ENCODE data around the gene COMT. TPM values are rescaled to one million over a fixed set of nuclear protein-coding genes. Genes with fewer than 3 reads are reported as not detected.

Gene COMT
- total RNA-seq, 4 donors from 2014 or later, result 154 to 255 (median 223) TPM

GRCh38 chr22:19900707-19901436 is 40.7 kb upstream of the COMT start:
- TF ChIP-seq POLR2A (IDR thresholded peaks at IDR 0.05), result no peak
- TF ChIP-seq CTCF (IDR thresholded peaks at IDR 0.05 in 4 of 5, conservative IDR thresholded peaks at IDR 0.05 in 1 of 5), result no peak
- no peaks in the 10 kb centered on the region for H3K27me3 ChIP-seq
- in situ Hi-C loops (cut with MboI; ENCODE audit: low sequenced_read_pairs in 4 of 4) (no loop called here), intact Hi-C loops (cut with DNase I; ENCODE audit: low total_unique reads) (no loop called here)
- DNase-seq, result no peak
- H3K27ac ChIP-seq, result no peak overlapping the region
- no peaks in the 10 kb centered on the region for H3K9me3 ChIP-seq
- H3K4me3 ChIP-seq, result no peak overlapping the region
- H3K36me3 ChIP-seq, result peaks cover 0 to 8% of the 10 kb centered on the region in 2 donors
- no peaks in the 10 kb centered on the region for H3K4me1 ChIP-seq
- no peak for ATAC-seq

- Histone ChIP-seq H3K27ac (no peak overlapping the region), H3K4me3 (no peak overlapping the region), H3K4me1 (no peaks in the 10 kb centered on the region), H3K36me3 (peaks cover 0 to 8% of the 10 kb centered on the region in 2 donors), H3K9me3 (no peaks in the 10 kb centered on the region), H3K27me3 (no peaks in the 10 kb centered on the region)
- no peak for DNase-seq
- TF ChIP-seq CTCF (IDR thresholded peaks at IDR 0.05 in 4 of 5, conservative IDR thresholded peaks at IDR 0.05 in 1 of 5) (no peak), POLR2A (IDR thresholded peaks at IDR 0.05) (no peak)
- in situ Hi-C loops (cut with MboI; ENCODE audit: low sequenced_read_pairs in 4 of 4), result no loop called here
- intact Hi-C loops (cut with DNase I; ENCODE audit: low total_unique reads), result no loop called here
- ATAC-seq, result no peak
Measured at GRCh38 chr22:19901577-19902244, 39.9 kb upstream of the COMT start.

- TF ChIP-seq POLR2A (IDR thresholded peaks at IDR 0.05) (no peak), CTCF (IDR thresholded peaks at IDR 0.05 in 4 of 5, conservative IDR thresholded peaks at IDR 0.05 in 1 of 5) (no peak)
- no peak overlapping the region for H3K27ac ChIP-seq
- no peak overlapping the region for H3K4me3 ChIP-seq
- no peaks in the 10 kb centered on the region for H3K27me3 ChIP-seq
- DNase-seq (no peak), ATAC-seq (no peak)
- in situ Hi-C loops (cut with MboI; ENCODE audit: low sequenced_read_pairs in 4 of 4) (no loop called here), intact Hi-C loops (cut with DNase I; ENCODE audit: low total_unique reads) (no loop called here)
- peaks cover 0 to 8% of the 10 kb centered on the region in 2 donors for H3K36me3 ChIP-seq
- no peaks in the 10 kb centered on the region for H3K4me1 ChIP-seq
- no peaks in the 10 kb centered on the region for H3K9me3 ChIP-seq
Measured at GRCh38 chr22:19902245-19902715, 39.3 kb upstream of the COMT start.

GRCh38 chr22:19903031-19903430 is 38.5 kb upstream of the COMT start:
- intact Hi-C loops (cut with DNase I; ENCODE audit: low total_unique reads) (no loop called here), in situ Hi-C loops (cut with MboI; ENCODE audit: low sequenced_read_pairs in 4 of 4) (no loop called here)
- no peak for ATAC-seq
- no peaks in the 10 kb centered on the region for H3K4me1 ChIP-seq
- peaks cover 0 to 8% of the 10 kb centered on the region in 2 donors for H3K36me3 ChIP-seq
- DNase-seq, result no peak
- no peak overlapping the region for H3K27ac ChIP-seq
- no peak for TF ChIP-seq POLR2A (IDR thresholded peaks at IDR 0.05)
- no peak for TF ChIP-seq CTCF (IDR thresholded peaks at IDR 0.05 in 4 of 5, conservative IDR thresholded peaks at IDR 0.05 in 1 of 5)
- no peaks in the 10 kb centered on the region for H3K27me3 ChIP-seq
- H3K9me3 ChIP-seq, result no peaks in the 10 kb centered on the region
- no peak overlapping the region for H3K4me3 ChIP-seq
